GM10266 (cell line): ENCODE data around the gene BMS1.

ENCODE experiments used
- DNase-seq: peaks from one replicate; pipeline ENCODE4 v3.0.0; 2012; ENCODE audit errors: extremely low spot score
- CTCF ChIP-seq: IDR thresholded peaks from 2 replicates; pipeline ENCODE4 v1.5.1; 2012; ENCODE audit warnings: mild to moderate bottlenecking, low read depth; ENCODE audit not compliant: control insufficient read depth, insufficient read depth; ENCODE audit errors: missing control alignments

The BMS1 gene

GRCh38 chr10:42879380-42880254 lies 97.0 kb downstream of the BMS1 start:
- no peak for DNase-seq
- no peak for TF ChIP-seq CTCF

GRCh38 chr10:42880255-42880620 lies 97.6 kb downstream of the BMS1 start:
- no peak for TF ChIP-seq CTCF
- DNase-seq = no peak

GRCh38 chr10:42882597-42882996 lies 100.0 kb downstream of the BMS1 start:
- TF ChIP-seq CTCF = no peak

More at GRCh38 chr10:42882597-42882996, 100.0 kb downstream of the BMS1 start:
- DNase-seq = no peak
